Measurements from ENCODE around the gene SEM1. TPM values are rescaled to one million over a fixed set of nuclear protein-coding genes. Genes with fewer than 3 reads are reported as not detected.
"Not testable (repeated sequence)": the region's sequence is repeated elsewhere in the genome, so short reads cannot be mapped to it uniquely, and the experiment has no call there.

SEM1 gene
- total RNA-seq, 1 experiment from 2014 or later: 39.0 TPM

DNA sequence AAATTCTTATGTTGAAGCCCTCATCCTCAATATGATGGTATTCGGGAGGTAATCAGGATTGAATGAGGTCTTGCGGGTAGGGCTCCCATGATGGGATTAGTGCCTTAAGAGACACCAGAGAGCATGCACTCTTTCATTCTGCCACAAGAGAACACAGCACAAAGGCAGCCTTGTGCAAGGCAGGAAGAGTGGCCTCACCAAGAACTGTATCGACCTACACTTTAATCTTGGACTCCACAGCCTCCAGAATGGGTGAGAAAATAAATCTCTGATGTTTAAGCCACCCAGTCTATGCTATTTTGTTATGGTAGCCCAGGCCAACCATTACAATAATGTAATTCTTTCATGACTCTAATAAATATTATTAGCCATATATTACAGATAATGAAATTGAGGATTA lies 8.4 kb downstream of the SEM1 start:
- DNase-seq (ENCODE audit: low read depth): no peak

DNA sequence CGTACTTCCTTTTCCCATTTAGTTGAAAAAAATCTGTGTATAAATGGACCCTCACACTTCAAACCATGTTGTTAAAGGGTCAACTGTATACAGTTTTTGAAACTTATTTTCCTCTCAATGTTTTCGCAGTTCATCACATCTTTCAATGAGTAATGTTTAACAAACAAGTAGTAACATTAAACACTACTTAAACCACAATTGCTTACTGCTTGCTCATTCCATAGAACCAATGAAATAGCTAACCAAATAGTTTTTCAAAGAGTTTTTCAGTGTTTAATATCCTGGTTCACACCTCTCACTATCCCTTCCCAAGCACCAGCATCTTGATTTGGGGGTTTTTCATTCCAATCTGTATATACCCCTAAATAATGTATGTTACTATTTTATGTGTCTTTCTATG lies 9.1 kb downstream of the SEM1 start:
- no peak for DNase-seq (ENCODE audit: low read depth)

DNA sequence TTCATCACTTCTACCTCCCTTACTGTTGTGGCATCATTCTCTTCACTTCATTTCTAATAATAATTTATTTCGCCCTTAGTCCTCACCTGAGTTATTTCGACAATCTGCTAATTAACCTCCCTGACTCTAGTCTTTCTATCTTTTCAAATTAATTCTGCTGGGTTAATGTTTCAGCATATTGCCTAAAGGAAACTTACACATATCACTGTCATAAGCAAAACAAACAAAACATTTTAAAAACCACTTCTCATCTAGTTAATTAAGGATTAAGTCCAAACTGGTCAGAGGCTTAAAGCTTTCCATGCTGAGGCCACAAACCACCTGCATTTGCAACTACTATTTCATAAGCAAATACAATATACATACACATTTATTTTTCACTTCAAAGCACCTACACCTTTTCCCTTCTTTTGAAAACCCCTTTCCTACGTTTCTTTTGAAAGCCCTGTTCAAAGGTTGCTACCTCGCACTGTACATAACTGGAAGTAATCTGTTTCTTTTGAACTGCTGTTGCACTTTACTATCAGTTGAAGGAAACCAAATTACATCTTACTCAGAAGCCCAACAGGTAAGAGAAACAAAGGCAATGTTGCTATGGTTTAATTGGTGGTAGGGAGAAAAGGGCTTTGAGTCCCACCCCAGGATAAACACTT lies 10.3 kb downstream of the SEM1 start:
- no peak for DNase-seq (ENCODE audit: low read depth)

DNA sequence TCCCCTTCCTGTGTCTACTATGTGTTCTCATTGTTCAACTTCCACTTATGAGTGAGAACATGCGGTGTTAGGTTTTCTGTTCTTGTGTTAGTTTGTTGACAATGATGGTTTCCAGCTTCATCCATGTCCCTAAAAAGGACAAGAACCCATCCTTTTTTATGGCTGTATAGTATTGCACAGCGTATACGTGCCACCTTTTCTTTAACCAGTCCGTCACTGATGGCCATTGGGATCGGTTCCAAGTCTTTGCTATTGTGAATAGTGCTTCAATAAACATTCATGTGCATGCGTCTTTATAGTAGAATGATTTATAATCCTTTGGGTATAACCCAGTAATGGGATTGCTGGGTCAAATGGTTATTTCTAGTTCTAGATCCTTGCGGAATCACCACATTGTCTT lies 11.2 kb downstream of the SEM1 start:
- DNase-seq (ENCODE audit: low read depth): not testable (repeated sequence)

DNA sequence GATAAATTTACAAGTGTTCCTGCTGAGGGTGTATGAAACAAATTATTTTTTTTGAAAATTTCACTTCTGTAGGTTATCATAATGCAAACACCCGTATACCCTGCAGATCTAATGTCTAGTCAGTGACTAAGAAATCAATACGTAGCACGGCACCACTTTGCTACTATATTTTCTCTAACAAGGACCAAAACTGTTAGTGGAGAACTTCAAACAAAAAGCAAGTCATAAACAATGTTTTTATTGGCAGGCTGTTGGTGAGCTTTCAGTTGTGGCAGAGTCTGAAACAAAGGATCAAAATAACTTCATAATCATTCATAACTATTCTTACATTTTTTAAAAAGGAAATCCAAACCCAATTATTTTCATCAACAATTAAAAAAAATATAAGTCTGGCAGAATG lies 11.8 kb downstream of the SEM1 start:
- no peak for DNase-seq (ENCODE audit: low read depth)

DNA sequence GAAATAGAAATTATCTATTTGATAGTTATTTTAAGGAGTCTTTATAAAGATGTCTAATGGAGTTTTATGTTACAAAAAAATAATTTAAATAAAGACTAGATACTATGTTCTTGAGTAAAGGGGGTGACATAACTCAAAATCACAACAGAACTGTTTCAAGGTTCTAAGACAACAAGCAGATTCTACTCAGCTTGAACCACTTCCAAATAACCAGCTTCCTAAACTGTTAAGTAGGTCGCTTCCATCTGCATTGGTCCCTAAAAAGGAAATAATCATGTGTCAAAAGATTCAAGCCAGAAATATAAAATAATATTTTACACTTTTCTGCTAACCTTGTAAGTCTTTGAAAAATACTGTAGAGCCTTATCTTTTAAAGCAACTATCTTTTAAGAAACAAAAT lies 14.1 kb downstream of the SEM1 start:
- no peak for DNase-seq (ENCODE audit: low read depth)

DNA sequence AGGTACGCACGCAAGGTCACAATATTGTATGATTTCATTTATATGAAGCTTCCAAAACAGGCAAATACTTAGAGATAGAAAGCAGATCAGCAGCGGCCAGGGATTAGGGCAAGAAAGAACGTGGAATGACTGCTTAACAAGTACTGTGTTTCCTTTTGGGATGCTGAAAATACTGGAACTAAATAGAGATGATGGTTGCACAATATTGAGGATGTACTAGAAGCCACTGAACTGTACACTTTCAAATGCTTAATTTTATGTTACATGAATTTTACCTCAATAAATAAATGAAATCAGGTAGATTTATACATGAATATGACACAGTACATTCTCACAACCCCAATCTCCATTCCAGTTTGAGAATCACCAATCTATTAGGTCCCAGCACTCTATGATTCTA lies 15.6 kb downstream of the SEM1 start:
- DNase-seq (ENCODE audit: low read depth): no peak

DNA sequence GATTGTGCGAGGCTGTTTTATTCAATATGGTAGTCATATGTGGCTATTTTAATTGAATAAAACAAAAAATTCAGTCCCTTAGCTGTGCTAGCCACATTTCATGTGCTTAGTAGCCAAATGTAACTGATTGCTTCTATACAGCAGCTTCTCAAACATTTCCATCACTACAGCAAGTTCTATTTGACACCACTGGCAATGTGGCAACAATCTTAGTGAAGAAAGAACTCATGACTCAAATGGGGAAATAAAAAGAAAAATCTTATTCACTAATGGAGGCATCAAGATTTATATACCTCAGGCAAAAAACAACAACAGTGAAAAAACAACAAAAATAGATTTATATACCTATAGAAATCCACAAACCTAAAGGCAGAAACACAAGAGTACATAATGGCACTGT lies 17.9 kb downstream of the SEM1 start:
- DNase-seq (ENCODE audit: low read depth): peak; percentile 16

DNA sequence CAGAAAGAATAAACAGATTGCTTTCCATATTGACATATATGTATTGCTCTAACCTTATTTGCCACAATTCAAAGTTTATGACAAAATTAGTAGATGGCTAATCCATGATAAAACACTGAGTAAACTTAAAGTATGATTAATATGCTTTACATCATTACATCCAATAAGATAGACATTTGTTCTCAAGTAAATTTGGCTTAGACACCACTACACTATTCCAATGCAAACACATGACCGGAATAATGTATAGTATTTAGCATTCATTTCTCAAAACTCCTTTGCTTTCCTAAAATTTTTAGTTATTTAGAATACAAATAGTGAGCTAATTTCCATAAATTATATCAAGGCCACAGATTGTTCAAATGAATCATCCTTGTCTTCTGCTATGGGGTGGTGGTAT lies 20.2 kb downstream of the SEM1 start:
- no peak for DNase-seq (ENCODE audit: low read depth)

DNA sequence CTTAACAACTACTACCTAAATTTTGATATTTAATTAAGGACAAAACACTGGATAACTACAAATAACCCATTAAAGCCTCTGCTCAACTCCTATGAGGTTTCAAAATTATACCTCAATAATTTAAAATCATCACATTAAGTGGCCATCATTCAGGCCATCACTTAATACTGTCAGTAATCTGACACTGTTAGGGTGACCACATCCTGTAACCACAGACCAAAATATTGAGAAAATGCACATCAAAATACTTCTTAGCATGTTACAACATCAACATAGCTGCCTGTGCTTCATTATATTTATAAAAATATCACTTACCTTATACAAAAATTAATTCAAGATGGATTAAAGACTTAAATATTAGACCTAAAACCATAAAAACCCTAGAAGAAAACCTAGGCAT lies 23.3 kb downstream of the SEM1 start:
- DNase-seq (ENCODE audit: low read depth): peak; percentile 73

DNA sequence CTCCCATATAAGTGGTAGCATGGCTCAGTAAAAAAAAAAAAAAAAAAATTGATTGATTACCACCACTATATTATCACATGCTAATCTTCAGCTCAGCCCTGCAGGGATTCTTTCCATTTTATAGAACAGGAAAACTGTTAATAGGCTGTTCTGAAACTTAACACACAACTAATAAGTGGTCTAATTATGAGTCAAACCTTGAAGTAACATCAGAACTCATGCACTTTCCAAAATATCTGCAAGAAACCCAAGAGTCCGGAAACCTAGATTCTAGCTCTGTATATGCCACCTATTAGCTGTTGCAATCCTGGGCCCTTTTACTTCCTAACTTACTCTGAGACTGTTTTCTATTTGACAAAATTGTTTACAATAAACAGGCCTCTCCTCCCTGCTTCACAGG lies 23.9 kb downstream of the SEM1 start:
- DNase-seq (ENCODE audit: low read depth): no peak

DNA sequence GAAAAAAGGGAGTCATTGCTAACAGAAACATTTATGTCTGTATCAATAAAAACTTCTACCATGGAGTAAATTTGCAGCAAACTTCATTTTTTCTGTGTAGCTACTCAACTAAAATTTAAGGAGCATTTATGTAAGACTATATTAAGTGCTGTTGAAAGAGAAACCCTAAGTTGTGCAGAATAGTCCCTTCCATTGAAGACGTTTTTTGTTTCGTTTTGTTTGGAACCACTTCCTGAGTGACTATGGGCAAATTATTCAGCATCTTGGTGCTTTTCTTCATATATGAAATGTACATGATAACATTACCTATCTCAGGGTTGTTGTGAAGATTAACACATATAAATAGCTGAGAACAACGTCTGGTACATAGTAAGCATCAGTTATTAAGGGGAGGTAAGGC lies 24.3 kb downstream of the SEM1 start:
- no peak for DNase-seq (ENCODE audit: low read depth)

DNA sequence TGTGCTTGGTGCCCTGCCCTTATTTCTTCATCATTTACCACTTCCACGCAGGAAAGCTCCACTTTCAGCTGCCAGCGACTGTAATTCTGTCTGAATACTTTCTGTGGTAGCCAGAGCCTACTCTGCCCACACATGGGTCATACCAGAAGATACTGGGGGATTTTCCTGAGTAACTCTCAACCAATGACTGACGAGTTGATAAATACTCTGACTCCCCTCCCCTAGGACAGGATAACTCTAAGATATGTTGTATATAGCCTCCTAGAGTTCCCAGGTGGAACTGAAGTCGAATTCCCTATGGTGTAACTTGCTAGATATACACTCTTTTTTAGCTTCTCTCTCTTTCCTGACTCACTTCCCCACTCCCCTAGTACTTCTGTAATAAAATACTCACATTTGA lies 29.8 kb downstream of the SEM1 start:
- peak; percentile 7 for DNase-seq (ENCODE audit: low read depth)

DNA sequence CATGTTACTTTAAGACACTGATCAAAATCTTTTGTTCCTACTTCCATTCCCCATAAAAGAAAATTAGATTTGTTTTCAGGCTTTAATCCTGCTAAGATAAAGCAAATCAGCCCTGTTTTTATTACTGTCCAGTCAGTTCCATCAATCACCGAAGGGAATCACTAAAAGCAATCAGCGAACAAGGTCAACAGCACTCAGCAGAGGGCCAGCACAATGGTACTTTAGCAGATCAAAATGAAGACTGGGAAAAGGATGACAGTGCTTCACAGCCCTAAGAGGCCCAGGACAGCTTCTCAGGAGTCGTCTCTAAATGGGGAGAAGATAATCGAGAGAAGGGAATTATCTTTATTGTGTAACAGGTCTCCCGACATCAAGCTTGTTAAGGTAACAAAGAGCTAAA lies 32.7 kb downstream of the SEM1 start:
- DNase-seq (ENCODE audit: low read depth): no peak

DNA sequence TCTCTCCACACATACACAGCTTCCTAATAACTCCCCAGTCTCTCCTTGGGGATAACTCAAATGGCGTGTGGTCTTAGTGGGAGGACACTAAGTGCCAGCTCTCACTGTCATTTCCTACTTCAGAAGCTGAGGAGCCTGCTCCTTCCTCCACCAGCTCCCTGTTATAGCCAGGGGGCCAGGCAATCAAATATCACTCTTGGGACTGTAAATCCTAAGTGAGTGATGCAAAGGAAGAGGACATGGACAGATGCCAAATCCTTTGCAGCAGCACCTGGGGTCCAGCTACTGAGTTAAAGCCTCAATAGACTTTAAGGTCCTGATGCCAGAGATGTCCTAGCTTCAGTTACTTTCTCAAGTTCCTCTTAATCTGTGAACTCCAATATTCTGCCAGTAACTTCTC lies 34.1 kb downstream of the SEM1 start:
- DNase-seq (ENCODE audit: low read depth): no peak

DNA sequence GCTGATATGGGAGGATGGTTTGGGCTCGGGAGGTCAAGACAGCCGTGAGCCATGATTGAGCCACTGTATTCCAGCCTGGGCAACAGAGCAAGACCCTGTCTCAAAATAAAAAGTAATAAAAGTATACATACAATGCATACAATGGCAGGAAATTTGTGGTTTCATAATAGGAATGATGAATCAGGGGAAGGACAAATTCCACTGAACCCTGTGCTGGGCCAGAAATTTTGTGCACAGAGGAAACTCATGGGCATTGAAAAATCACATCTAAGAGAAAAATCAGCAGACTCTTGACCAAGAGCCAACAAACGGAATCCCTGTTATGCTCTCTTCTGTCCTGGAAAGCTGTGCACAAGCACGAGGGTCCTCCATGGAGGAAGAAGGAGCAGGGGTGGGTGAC lies 35.1 kb downstream of the SEM1 start:
- DNase-seq (ENCODE audit: low read depth): peak; percentile 5

DNA sequence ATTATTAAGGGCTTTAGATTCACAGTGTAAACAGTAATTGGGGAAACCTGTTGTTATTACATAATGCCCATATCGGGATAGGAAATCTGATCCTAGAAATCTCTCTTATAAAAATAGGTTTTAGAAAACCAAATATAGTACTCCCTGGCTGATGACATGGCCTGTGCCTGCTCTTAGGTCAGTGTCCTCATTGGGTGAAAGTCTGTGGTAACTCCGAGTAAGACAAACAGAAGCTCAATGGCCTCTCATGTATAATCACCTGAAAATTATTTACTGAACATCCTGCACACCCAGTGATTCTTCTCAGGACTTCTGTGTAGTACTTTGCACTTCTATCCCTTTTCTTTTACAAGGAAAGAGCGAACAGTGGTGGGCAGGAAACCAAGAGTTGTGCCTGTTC lies 37.8 kb downstream of the SEM1 start:
- no peak for DNase-seq (ENCODE audit: low read depth)

DNA sequence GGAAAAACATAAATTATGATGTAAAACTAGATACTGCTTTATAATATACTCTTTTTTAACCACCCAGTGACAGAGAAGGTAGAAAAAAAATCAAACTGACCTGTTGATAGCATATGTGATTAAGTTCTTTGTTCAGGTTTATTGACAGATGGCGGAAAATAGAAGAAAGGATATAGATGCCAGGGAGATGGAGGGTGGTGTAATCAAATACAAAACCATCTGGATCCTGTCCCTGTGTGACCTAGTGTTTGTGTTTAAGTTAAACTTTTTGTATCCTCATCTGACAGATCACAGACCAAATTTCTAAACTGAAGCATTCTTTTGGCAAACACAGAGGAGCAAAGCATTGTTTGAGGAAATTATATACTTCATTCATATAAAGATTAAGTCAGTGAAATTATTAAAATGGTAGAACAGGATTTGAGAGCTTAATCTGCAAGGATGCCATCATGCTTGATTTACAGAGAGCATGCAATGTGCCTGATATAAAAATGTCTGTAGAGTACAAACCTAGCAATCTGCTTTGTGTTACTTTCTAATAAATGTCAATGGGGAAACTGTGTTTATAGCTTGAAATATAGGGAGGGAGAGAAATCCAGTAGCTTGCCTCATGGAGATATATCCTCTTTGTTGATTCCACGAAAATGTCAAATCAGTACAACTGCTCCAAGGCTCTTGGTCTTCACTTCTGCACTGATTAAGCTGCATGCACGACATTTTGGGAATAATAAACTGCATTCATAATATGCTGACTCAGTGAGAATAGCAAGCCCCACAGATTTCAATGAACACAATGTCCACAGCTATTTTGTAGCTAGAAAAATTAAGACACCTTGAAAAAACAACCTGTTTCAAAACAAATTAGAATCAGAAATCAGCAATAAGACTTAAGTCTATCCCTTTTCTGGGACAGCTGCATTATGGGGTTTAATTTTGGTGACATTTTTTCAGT lies 39.0 kb downstream of the SEM1 start:
- no peak for DNase-seq (ENCODE audit: low read depth)

DNA sequence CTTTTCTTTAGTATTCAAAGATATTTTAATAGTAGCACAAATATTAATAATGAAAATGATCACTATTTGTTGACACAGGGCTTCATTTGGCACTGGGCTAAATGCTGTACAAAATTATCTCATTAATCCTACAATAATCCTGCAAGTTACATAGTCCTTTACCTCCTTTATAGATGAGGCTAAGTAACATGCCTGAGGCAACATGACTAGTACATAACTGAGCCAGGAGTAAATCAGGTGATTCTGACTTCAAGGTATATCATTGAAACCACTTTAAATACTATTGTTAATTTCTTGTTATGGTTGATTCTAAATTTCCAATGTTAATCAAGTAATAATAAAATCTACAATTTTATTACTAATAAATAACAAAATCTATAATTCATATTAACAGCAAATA lies 39.8 kb downstream of the SEM1 start:
- DNase-seq (ENCODE audit: low read depth): no peak

DNA sequence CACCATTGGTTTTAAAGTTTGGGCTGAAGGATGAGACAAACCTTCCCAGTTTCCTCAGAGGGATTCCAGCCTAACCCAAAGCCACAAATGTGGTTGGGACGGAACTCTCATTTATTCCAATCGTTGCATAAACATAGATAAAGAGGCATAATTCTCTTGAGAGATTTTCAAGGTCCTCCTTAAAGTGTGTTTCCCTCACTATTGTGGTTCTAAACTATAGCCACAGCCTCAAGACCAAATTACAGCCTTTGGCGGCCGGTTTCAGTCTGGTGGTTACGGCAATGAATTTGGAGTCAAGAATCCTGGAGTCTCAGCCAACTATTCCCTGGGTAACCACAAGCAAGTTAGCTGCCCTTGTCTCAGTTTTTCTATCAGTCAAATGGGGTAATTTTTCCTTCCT lies 42.6 kb downstream of the SEM1 start:
- DNase-seq (ENCODE audit: low read depth): no peak

DNA sequence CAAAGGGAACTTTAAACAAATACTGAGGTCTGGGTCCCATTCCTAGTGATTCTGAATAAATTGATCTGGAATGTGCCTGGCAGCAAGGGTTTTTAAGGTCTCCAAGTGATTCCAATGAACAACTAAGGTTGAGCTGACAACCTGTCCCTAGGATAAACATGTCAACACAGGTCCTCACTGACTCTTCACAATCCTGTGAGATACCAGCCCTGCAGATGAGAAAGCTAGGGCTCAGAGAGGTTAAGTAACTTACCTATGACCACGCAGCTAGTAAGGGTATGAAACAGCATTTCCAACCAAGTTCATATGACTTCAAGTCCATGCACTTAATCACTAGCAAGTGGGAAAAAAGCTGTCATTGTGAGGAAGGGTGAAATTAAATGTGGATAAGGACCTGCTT lies 44.0 kb downstream of the SEM1 start:
- DNase-seq (ENCODE audit: low read depth): no peak

DNA sequence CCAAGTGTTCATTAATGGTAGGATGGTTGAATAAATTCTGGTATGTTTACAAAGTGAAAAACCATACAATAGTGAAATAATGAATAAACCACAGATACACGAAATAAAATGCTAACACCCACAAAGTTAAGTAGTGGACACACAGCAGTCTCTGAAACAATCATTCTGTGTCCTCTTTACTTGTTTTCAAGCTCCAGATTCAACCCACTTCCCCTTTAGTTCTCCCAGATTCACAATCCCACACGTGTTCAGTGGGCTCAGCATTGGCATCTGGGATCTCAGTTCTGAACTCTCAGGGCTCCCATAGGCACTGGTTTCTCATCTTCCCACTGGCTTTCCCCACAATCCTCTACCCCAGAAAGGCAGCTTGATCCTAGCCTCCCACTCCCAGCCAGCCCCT lies 44.9 kb downstream of the SEM1 start:
- DNase-seq (ENCODE audit: low read depth): no peak

DNA sequence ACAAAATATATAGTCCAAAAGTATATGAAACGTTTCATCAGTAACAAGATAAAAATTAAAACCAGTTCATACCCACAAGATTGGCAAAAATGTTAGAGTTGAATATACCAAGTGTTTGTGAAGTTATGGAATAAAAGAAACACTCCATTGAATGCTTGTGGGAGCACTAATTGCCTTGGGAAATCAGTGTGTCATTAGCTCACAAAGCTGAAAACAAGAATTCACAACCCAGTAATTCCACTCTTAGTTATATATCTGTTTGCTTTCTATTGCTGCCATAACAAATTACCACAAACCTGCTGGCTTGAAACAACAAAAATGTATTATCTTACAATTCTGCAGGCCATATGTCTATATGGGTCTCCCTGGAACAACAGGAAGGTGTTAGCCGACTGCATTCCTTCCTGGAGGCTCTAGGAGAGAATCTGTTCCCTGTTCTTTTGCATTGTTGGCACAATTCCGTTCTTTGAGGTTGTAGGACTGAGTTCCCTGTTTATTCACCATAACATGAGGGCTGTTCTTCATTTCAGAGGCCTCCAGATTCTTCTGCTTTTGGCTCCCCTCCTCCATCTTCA lies 45.7 kb downstream of the SEM1 start:
- DNase-seq (ENCODE audit: low read depth): no peak

Measured in LHCN-M2 (cell line).